Islet of Langerhans (tissue), 1 donor: Measurements from ENCODE around the gene LAMB1.

ENCODE experiments used
- FAIRE-seq: peaks from one replicate; lab custom pipeline; 2011; peaks lifted over from hg19 to GRCh38; lab: Jason Lieb, UNC

The LAMB1 gene

DNA sequence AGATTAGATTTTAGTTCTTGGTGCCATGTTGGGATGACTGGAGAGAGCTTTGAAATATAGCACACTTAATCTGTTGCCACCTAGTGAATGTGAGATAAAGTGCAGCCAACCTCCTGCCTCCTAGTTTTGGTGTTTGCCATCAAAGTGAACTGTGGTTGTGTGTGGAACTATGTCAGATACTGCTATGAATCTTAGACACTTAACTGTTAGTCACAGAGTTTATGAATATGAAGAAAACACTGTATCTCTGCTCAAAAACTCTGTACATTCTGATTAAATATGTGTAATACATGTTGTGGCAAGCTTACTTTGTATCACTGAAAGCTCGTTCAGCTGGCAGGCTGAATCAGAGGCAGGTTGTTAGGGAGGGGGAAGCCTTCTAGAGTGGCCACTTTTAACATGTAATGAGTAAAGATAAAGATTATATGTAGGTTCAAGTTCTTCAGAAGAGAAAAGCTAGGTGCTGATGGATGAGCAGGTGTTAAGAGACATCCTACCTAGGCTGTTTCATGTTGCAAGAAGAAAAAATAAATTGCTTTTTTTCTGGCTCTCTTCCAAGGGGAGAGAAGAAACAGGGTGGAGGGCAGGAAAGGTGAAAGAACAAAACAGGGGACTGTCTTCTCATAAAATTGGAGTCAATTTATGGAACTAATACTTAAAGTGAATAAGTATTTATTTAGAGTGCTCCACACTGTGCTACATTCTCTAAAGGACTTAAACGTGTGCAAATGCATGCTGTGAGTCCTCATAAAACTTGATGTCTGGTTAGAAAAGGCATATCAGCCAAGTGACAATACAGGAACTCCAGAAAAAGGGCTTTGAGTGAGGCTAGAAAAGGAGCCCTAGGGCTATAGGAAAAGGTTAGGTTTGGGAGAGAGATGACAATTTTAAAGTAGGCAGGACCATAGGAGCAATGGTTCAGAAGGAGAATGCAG is 14.1 kb upstream of the LAMB1 start:
- FAIRE-seq = no peak

- FAIRE-seq = no peak
Measured at GRCh38 chr7:108015740-108016139, 12.8 kb upstream of the LAMB1 start.

- no peak for FAIRE-seq
Measured at GRCh38 chr7:108014747-108015682, 12.1 kb upstream of the LAMB1 start.

DNA sequence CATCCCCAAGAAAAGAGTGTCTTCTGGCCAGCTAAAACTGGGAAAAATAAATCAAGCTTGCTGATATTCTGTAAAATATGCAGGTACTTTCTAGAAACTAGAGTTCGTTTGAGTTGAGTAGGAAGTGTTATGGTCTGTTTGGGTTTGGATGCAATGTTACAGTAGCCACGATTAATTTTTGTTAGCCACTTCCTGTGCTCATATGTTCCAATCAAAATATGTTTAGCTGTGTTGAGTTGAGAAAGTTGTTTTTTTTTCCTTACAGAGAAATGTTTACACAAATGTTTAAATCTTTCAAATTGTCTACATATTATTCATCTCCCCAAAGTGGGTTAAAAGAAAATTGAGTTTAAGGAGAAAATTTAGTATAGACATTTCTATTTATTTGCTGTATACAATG is 11.3 kb upstream of the LAMB1 start:
- FAIRE-seq = no peak

GRCh38 chr7:108012499-108013430 is 9.8 kb upstream of the LAMB1 start:
- peak; percentile 97 for FAIRE-seq

- FAIRE-seq = peak; percentile 84
Measured at GRCh38 chr7:108010377-108010776, 7.4 kb upstream of the LAMB1 start.

- no peak for FAIRE-seq
Measured at GRCh38 chr7:108009873-108010272, 6.9 kb upstream of the LAMB1 start.

GRCh38 chr7:108008827-108009226 is 5.9 kb upstream of the LAMB1 start:
- no peak for FAIRE-seq

- no peak for FAIRE-seq
Measured at GRCh38 chr7:108008240-108008639, 5.3 kb upstream of the LAMB1 start.

DNA sequence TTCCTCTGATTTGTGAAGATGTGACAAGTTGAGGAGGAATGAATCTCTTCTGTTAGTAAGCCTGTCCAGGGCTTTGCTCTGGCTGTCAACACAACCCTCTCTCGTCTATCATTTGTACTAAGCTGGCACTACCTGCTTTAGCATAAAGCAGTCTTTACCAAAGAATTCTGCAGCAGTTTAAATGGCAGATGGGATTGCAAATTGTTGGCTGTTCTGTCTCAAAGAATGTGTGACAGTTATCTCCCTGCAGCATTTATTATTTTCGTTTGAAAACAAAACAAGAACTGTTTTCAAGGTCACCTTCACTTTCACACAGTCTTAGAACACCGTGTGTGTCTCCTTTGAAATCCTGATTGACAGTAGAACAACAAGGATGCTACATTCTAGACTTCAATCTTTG is 4.8 kb upstream of the LAMB1 start:
- no peak for FAIRE-seq

GRCh38 chr7:108007261-108007660 is 4.3 kb upstream of the LAMB1 start:
- FAIRE-seq = no peak

GRCh38 chr7:108004220-108005142 is 1.5 kb upstream of the LAMB1 start:
- no peak for FAIRE-seq

DNA sequence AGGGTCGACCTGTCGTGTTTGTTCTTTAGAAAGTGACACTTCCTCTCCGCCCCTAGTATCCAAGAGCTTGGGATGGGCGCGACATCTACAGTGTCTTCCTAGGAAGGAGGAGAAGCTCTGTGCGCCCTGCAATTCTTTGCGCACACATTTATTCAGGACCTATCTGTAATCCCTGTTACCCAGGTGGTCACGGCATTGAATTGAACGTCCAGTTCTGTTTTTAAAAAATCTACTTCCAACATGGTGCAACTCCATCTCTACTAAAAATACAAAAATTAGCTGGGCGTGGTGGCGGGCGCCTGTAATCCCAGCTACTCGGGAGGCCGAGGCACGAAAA is 606 bp upstream of the LAMB1 start:
- FAIRE-seq = no peak

- no peak for FAIRE-seq
Measured at GRCh38 chr7:108001764-108002725, 916 bp downstream of the LAMB1 start.

DNA sequence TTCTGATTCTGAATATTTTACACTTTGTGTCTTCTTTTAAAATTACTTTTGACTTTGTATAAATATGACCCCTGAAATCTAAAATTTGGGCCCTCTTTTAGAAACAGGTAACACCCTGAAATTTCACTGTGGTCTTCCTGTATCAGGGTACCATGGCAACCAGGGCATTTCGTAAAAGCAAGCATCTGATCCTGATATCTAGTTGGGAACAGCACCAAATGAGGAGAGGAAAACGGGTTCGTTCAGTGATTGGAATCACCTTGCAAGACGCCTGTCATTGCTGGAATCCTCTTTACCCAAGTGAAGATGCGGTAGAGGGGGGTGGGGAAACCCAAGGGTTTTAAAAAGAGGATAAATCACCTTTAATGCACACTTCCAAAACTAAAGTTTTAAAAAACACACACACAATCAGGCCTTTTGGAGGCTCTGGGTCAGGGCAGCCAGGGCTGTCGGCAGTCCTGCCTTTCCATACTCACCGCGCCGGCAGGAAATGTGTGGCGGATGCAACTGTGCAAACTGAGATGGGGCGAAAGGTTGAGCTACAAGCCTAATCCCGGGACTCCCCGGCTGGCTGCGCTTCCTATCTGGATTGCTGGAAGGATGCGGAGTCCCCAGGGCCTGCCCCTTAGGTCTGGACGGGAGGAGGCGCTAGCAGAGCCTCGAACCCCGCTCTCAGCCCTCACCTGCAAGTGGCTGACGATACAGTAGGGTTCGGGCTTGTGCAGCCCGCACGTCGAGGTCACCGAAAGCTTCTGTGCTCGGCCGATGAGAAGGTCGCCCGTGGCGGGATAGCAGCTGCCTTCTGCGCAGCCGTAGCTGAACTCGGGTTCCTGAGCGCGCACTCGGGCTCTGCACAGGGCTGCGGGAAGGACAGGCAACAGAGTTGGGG is 1.8 kb downstream of the LAMB1 start:
- no peak for FAIRE-seq

- no peak for FAIRE-seq
Measured at GRCh38 chr7:107999779-108000560, 3.0 kb downstream of the LAMB1 start.

DNA sequence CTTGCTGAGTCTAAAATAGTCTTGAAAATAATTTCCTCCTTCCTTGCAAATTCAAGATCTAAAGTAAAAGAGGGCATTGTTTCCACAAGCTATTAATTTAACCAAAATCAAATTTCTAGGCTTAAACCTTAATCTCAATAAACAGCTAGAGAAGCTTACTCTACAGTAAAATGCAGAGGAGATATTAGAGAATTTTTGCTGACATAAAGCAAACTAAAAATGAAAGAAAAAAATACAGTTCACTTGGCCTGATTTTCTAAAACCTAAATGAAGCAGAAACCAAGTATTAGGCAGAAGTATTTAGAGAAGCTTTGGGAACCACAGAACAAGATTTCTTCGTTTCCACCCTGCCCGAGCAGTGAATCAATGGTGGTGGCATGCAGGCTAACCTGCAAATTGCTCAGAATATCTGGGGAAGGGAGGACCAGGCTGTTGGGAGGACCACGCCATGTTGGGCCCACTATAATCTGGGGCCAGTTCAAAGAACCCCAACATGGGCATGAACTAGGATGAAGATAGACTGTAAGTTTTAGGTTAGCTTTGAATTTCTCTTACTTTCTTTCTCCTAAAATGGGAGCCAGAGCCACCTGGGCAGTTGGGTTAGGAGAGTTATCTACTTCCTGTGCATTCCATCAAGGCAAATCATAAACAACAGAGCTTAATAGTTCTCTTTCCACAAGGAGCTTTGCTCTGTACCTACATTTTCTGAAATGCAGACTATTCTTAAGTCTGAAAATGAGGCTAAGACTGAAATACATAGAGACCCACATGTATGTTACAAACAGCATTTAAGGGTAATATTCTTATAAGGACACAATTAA is 4.1 kb downstream of the LAMB1 start:
- no peak for FAIRE-seq
